Adrenal gland (tissue), 12 donors: ENCODE measurements around the gene CLCF1. TPM values are rescaled to one million over a fixed set of nuclear protein-coding genes. Genes with fewer than 3 reads are reported as not detected.

Source experiments
- DNase-seq, 7 donors: peaks; one replicate each; pipeline ENCODE4 v3.0.0-alpha.2; 2019 to 2020
- H3K27ac ChIP-seq, 5 donors: fragments of 200-600 bp; sonication (generic) in 4 of 5; 1 replicate in 3 of 5; 2 replicates in 2 of 5; pipeline versions ENCODE4 v1.5.1 to v1.8.0; 2016 to 2020; ENCODE audit warnings: mild to moderate bottlenecking in 1 of 5
- H3K27me3 ChIP-seq: fragments of 200-600 bp; 2 replicates; pipeline ENCODE4 v1.8.0; 2021
- H3K36me3 ChIP-seq, 2 donors: fragments of 200-600 bp; replicated peaks in 1 of 2; 1 replicate in 1 of 2; 2 replicates in 1 of 2; pipeline versions ENCODE4 v1.5.1 to v1.8.0; 2018 to 2022
- H3K4me1 ChIP-seq, 2 donors: fragments of 200-600 bp; replicated peaks in 1 of 2; 1 replicate in 1 of 2; 2 replicates in 1 of 2; pipeline versions ENCODE4 v1.5.1 to v1.8.0; 2018 to 2021
- H3K4me3 ChIP-seq, 4 donors: fragments of 200-600 bp; sonication (generic) in 3 of 4; one replicate each; pipeline ENCODE4 v1.5.1; 2016 to 2018
- H3K9me3 ChIP-seq, 3 donors: fragments of 200-600 bp; sonication (generic) in 1 of 3; replicated peaks in 1 of 3; 1 replicate in 2 of 3; 2 replicates in 1 of 3; pipeline versions ENCODE4 v1.5.1 to v1.8.0; 2016 to 2021
- POLR2A ChIP-seq, 2 donors: fragments of 450-650 bp; IDR thresholded peaks; one replicate each; pipeline ENCODE4 v1.6.1; 2017; ENCODE audit warnings: antibody characterized with exemption in 2 of 2, mild to moderate bottlenecking in 2 of 2, moderate library complexity in 1 of 2
- WGBS, 4 donors: extraction: QIAGEN DNeasy Blood & Tissue Kit in 2 of 4; methylation state at CpG; one replicate each; pipeline versions ENCODE4 v1.1.5 to v1.1.7; 2013 to 2017; 5-methylcytosine and 5-hydroxymethylcytosine counted together
- intact Hi-C, 2 donors: fragments of 100-400 bp; cut with DNase I; formaldehyde crosslinking; loops; one replicate each; pipeline versions ENCODE4 v1.14.1 to v1.15.0; 2022 to 2023
- polyA plus RNA-seq, 3 donors: library from polyadenylated mRNA; stranded (reverse); fragments of 200-250 nt in 2 of 3; fragments of 350-450 nt in 1 of 3; fragmentation: Illumina TruSeq in 1 of 3; extraction: RNeasy Lipid Tissue Mini Kit (QIAGEN cat#74804) in 1 of 3; gene quantifications; one replicate each; pipeline ENCODE4 v1.2.3, GENCODE V29; 2013 to 2014
- total RNA-seq, 9 donors: library from RNA; depleted of rRNA in 4 of 9; stranded (reverse); fragments of >200 nt in 4 of 9; fragments of 120-200 nt in 1 of 9; fragmentation: NEBNext Ultra II Directional in 1 of 9; extraction: Animal tissue kit (Norgen Biotek cat#: 25700) in 1 of 9; gene quantifications; one replicate each; pipeline versions ENCODE4 v1.1.0 to v1.2.4, GENCODE V29; 2013 to 2023
- TF ChIP-seq, protein P1 (sequence below), 6 experiments: fragments of 450-650 bp in 4 of 6; fragments of 200-600 bp in 2 of 6; sonication (generic) in 1 of 6; IDR thresholded peaks; 1 replicate in 5 of 6; 2 replicates in 1 of 6; pipeline versions ENCODE4 v1.5.1 to v1.8.0; 2016 to 2021; ENCODE audit warnings: antibody characterized with exemption in 6 of 6, mild to moderate bottlenecking in 2 of 6, moderate library complexity in 1 of 6
- donor health status: healthy with polysubstance abuse.
- donor health status: Bipolar disorder and iron deficiency.
- donor health status: DM: yes; HTN: yes; CAD: no.
- donor health status: DM: no; HTN: no; CAD: no.
- donor health status: DM: no; HTN: no; CAD: no.
- donor health status: DM: yes; HTN: yes; CAD: no.

Gene CLCF1
- total and polyA plus RNA-seq, 12 donors, result 0.17 to 16.1 (median 3.1) TPM

DNA sequence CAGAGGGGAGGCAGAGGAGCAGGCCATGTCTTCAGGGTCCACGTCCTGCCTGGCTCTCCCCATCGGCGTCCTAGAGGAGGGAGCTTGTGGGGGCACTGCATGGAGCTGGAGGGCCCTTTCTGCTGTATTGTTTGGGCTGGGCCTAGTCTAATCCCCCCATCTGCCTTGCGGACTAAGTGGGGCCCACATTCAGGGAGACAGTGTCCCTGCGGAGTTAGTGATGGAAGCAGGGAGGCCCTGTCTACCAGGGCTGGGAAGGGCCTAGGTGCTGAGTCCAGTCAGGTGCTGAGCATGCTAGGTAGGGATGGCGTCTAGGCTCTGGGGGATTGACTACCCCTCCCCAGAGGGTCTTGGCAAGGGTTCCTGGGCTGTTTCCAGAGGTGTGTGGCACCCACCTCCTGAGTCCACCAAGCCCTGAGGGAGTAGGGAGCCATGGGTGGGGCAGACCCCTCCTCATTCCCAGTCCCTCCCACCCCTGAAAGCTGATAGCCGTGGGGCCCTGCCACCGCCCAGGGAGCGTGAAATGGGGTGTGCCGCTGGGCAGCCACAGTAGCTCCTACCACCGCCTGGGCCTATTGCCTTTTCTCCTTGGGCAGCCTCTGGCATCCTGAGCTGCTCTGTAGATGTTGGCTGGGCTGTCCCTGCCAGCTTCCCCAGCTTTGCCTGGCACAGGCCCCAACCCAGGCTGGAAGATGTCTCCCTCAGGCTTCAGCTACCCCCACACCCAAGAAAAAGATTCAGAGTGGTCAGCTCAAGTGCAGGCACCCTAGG, 18.2 kb downstream of the CLCF1 start:
- Histone ChIP-seq H3K27me3 (no peaks in the 10 kb centered on the region), H3K36me3 (no peaks in the 10 kb centered on the region), H3K9me3 (no peaks in the 10 kb centered on the region), H3K4me1 (peaks cover 37 to 64% of the 10 kb centered on the region in 2 donors), H3K4me3 (no peak overlapping the region), H3K27ac (peak overlapping the region; percentile 46 to 99 (median 98))
- TF ChIP-seq, protein P1, sequence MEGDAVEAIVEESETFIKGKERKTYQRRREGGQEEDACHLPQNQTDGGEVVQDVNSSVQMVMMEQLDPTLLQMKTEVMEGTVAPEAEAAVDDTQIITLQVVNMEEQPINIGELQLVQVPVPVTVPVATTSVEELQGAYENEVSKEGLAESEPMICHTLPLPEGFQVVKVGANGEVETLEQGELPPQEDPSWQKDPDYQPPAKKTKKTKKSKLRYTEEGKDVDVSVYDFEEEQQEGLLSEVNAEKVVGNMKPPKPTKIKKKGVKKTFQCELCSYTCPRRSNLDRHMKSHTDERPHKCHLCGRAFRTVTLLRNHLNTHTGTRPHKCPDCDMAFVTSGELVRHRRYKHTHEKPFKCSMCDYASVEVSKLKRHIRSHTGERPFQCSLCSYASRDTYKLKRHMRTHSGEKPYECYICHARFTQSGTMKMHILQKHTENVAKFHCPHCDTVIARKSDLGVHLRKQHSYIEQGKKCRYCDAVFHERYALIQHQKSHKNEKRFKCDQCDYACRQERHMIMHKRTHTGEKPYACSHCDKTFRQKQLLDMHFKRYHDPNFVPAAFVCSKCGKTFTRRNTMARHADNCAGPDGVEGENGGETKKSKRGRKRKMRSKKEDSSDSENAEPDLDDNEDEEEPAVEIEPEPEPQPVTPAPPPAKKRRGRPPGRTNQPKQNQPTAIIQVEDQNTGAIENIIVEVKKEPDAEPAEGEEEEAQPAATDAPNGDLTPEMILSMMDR (IDR thresholded peaks at IDR 0.05), result no peak
- no peak for TF ChIP-seq POLR2A (IDR thresholded peaks at IDR 0.05)
- WGBS, 4 donors, result 71 to 87% (median 81%) methylated on average over 4 to 11 of the region's 11 CpGs
- intact Hi-C loops, result no loop called here
- peak in 1 of 7 donors; percentile 38 for DNase-seq

DNA sequence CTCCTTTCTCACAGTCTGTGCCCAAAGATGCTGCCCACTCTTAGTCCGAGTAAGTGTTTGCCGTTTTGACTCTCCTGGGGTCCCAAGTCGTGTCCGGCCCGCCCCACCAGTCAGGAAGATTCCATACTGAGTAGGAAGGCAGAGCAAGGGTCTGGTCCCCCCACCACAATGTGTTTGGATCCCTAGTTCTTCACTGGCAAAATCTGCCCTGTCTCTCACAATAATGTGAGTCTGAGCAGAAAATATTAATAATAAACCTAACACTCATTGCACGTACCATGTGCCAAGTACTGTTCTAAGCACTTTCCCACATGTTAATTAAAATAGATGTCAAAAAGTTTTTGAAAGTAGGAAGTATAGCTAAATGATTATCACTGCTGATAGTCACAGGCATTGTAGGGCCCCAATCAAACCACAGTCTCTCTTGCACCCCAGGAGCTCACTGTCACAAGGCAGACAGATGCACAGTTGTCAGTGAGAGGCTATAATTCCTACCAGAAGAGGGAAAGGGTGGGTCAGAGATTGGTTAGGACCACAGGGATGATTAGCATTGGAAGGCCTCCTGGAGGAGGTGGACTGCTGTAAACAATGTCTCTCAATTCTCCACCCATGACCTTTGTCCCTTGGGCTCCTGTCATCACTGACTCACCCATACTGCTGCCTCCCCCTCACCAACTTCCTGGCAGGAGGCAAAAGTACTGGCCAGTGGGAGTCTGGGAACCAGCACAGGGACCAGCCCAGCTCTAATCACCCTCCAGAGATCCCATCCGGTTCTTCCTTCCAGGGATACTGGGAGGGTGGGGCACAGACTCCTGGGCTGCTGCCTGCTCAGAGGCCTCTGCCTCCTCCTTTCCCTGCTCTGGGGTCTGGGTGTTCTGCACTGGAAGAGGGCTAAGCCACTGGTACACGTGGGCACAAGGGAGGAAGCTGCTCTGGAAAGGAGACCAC, 19.0 kb downstream of the CLCF1 start:
- peak overlapping the region in 2 of 4 donors; percentile 54 to 57 for H3K4me3 ChIP-seq
- peaks cover 37 to 64% of the 10 kb centered on the region in 2 donors for H3K4me1 ChIP-seq
- intact Hi-C loops, result no loop called here
- H3K36me3 ChIP-seq, result no peaks in the 10 kb centered on the region
- no peaks in the 10 kb centered on the region for H3K27me3 ChIP-seq
- peak overlapping the region; percentile 91 to 99 (median 98) for H3K27ac ChIP-seq
- peak; percentile 67 to 95 (median 87) for DNase-seq
- TF ChIP-seq, protein P1 (IDR thresholded peaks at IDR 0.05), result no peak
- TF ChIP-seq POLR2A (IDR thresholded peaks at IDR 0.05), result peak in 1 of 2 donors; percentile 46
- WGBS, 4 donors, result 12 to 23% (median 18%) methylated on average over 6 to 8 of the region's 8 CpGs
- no peaks in the 10 kb centered on the region for H3K9me3 ChIP-seq

DNA sequence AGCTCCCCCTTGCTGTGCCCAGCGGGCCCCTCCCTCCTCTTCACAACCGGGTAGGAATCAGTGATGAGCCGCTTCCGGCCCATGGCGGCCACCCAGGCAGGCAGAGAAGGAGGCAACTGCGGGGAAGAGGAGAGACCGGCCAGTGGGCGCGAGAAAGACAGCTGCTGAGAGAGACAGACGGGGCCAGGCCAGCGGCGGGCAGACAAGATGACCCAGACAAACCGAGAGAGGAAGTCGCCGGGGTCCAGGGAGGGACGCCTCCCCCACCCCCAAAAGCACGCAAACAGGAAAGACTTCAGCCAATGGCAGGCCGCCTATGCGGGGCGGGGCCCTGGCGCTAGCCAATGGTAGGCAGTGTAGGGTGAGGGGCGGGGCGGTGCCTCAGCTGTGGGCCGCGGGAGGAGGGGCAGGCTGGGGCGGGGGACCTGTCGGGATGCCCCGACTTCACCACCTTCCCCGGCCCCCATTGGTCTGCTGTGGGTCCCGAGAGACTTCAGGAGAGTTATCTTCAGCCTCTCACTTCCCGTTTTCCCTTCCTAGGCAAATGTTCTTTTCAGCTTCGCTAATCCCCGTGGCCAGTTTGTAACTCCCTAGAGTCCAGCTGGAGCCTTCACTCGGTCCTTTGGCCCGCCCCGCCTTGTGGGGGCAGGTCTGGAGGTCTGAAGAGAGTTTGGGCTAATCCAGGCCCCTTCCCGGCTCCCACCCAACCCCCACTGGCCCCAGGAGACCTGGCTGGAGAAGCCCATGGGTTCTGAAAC, 19.9 kb downstream of the CLCF1 start, which contains the start of gene POLD4:
Gene POLD4 (minus strand): TSS at position 230 of the 758 bp plus-strand sequence. CDS start 147 bp downstream, at position 83.
- Histone ChIP-seq H3K27ac (peak within 1 kb of the TSS; percentile 91 to 99 (median 98)), H3K4me1 (peaks cover 37 to 64% of the 10 kb centered on the region in 2 donors), H3K36me3 (no peaks in the 10 kb centered on the region), H3K27me3 (no peaks in the 10 kb centered on the region), H3K4me3 (peak within 1 kb of the TSS; percentile 13 to 82 (median 56)), H3K9me3 (no peaks in the 10 kb centered on the region)
- 0% methylated on average over 14 to 37 of the region's 37 CpGs for WGBS, 4 donors
- TF ChIP-seq POLR2A (IDR thresholded peaks at IDR 0.05), result peak; percentile 87 to 88
- TF ChIP-seq, protein P1 (IDR thresholded peaks at IDR 0.05), result no peak
- peak; percentile 98 to 100 (median 99) for DNase-seq
- intact Hi-C loops, result loop anchor here in 1 of 2 donors (2.0 kb wide), 1 partner anchor 29 kb away; no protein-coding TSS in a partner anchor
